ENCODE results near the gene PRAMEF9. TPM values are rescaled to one million over a fixed set of nuclear protein-coding genes. Genes with fewer than 3 reads are reported as not detected.
"Not testable (repeated sequence)": the region's sequence is repeated elsewhere in the genome, so short reads cannot be mapped to it uniquely, and the experiment has no call there.

The PRAMEF9 gene
- total RNA-seq, 1 experiment from 2014 or later = not detected

GRCh38 chr1:13224480-13225060 lies 52.9 kb downstream of the PRAMEF9 start:
- ChIA-PET CTCF (no interaction called here), RAD21 (ENCODE audit: low non-redundant PET in 1 of 2, low total read pairs in 2 of 2, uncharacterized antibody in 2 of 2, unreplicated experiment in 2 of 2) (no interaction called here), POLR2A (no interaction called here)
- H3K36me3 ChIP-seq (ENCODE audit: control insufficient read depth in 1 of 2, insufficient read depth in 2 of 2, low read length in 2 of 2) = no peaks in the 10 kb centered on the region
- H3K27ac ChIP-seq (ENCODE audit: low read depth, low read length) = no peak overlapping the region
- DNase-seq (ENCODE audit: low read depth, low spot score) (no peak), ATAC-seq (no peak)
- H3K79me2 ChIP-seq (ENCODE audit: insufficient read depth, low read length) = no peaks in the 10 kb centered on the region
- H4K20me1 ChIP-seq (ENCODE audit: insufficient read depth) = no peaks in the 10 kb centered on the region
- no peak overlapping the region for H3K4me2 ChIP-seq (ENCODE audit: low read length)
- no peaks in the 10 kb centered on the region for H3K9me2 ChIP-seq (ENCODE audit: insufficient read depth)
- no peak overlapping the region for H3K9ac ChIP-seq (ENCODE audit: low read length)
- no peak overlapping the region for H3K4me3 ChIP-seq (replicated peaks in 1 of 2; ENCODE audit: low read depth in 1 of 2, low read length in 2 of 2)
- BruUV-seq (replicated peaks) = no TSS peak
- TF ChIP-seq MAX (IDR thresholded peaks at IDR 0.05) = no peak
- intact Hi-C loops (cut with micrococcal nuclease) = no loop called here
- H3K27me3 ChIP-seq (ENCODE audit: insufficient read depth, low read length) = peaks cover 6% of the 10 kb centered on the region
- H3K9me3 ChIP-seq (ENCODE audit: control insufficient read depth in 1 of 2, insufficient read depth in 1 of 2, low read depth in 1 of 2, low read length in 2 of 2) = no peaks in the 10 kb centered on the region
- H3K4me1 ChIP-seq (ENCODE audit: control insufficient read depth in 1 of 2, insufficient read depth in 2 of 2, low read length in 2 of 2) = no peaks in the 10 kb centered on the region
- no peak overlapping the region for H2AFZ ChIP-seq (ENCODE audit: low read depth, low read length, poor library complexity, severe bottlenecking)

DNA sequence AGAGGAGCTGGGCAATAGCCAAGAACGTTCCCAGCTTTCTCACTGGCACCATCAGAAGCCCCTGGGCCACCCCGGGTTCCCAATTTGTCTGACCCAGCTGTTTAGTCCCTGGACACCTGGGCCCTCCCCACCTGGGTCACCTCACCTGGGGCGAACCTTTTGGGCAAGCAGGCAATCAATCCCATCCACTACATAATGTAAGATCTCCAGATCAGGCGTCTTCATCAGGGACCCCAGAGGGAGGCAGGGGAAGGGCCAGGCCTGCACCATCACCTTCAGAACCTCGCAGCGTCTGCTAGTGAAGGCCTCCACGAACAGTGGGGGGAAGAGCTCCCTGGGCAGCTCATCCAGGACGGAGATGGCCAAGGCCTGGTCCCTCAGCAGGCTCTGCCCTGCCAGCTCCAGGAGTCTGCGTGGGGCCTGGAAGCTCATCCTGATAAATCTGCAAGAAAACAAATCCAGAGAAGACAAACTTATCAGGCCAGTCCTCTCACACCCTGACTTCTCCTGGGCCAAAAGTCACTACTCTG lies 54.1 kb downstream of the PRAMEF9 start, which contains the start of gene PRAMEF18:
TSS of gene PRAMEF18 (minus strand) at position 480 of the 530 bp plus-strand sequence. CDS start at position 432, 48 bp downstream.
- H3K9me3 ChIP-seq (ENCODE audit: control insufficient read depth in 1 of 2, insufficient read depth in 1 of 2, low read depth in 1 of 2, low read length in 2 of 2); H3K9ac ChIP-seq (ENCODE audit: low read length); H2AFZ ChIP-seq (ENCODE audit: low read depth, low read length, poor library complexity, severe bottlenecking); CTCF ChIA-PET; H3K9me2 ChIP-seq (ENCODE audit: insufficient read depth); H3K27me3 ChIP-seq (ENCODE audit: insufficient read depth, low read length); intact Hi-C loops (cut with micrococcal nuclease); BruUV-seq (replicated peaks); ATAC-seq; H3K4me1 ChIP-seq (ENCODE audit: control insufficient read depth in 1 of 2, insufficient read depth in 2 of 2, low read length in 2 of 2); RAD21 ChIA-PET (ENCODE audit: low non-redundant PET in 1 of 2, low total read pairs in 2 of 2, uncharacterized antibody in 2 of 2, unreplicated experiment in 2 of 2); H3K4me2 ChIP-seq (ENCODE audit: low read length); H3K36me3 ChIP-seq (ENCODE audit: control insufficient read depth in 1 of 2, insufficient read depth in 2 of 2, low read length in 2 of 2); H3K4me3 ChIP-seq (replicated peaks in 1 of 2; ENCODE audit: low read depth in 1 of 2, low read length in 2 of 2); DNase-seq (ENCODE audit: low read depth, low spot score); POLR2A ChIA-PET; H4K20me1 ChIP-seq (ENCODE audit: insufficient read depth); H3K79me2 ChIP-seq (ENCODE audit: insufficient read depth, low read length); H3K27ac ChIP-seq (ENCODE audit: low read depth, low read length): not testable (repeated sequence)

DNA sequence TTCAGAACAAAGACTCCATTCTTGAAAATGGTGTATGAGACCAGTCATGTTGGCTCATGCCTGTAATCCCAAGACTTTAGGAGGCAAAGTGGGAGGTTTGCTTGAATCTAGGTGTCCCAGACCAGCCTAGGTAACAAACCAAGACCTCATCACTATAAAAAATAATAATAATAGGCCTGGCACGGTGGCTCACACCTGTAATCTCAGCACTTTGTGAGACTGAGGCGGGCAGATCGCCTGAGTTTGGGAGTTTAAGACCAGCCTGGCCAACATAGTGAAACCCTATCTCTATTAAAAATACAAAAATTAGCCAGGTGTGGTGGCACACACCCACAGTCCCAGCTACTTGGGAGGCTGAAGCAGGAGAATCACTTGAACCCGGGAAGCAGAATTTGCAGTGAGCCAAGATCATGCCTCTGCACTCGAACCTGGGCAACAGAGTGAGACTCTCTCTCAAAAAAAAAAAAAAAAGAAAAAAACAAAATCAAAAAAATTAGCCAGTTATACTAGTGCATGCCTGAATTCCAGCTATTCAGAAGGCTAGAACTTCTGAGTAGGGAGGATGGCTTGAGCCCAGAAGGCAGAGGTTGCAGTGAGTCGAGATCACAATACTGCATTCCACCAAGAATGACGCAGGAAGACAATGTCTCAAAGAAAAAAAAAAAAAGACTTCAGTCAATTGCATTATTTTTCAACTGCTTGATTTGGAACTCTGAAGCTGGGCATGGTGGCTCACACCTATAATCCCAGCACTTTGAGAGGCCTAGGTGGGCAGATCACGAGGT lies 55.8 kb downstream of the PRAMEF9 start:
- H3K27me3 ChIP-seq (ENCODE audit: insufficient read depth, low read length); H3K9me3 ChIP-seq (ENCODE audit: control insufficient read depth in 1 of 2, insufficient read depth in 1 of 2, low read depth in 1 of 2, low read length in 2 of 2); DNase-seq (ENCODE audit: low read depth, low spot score); H3K4me3 ChIP-seq (replicated peaks in 1 of 2; ENCODE audit: low read depth in 1 of 2, low read length in 2 of 2); ATAC-seq; intact Hi-C loops (cut with micrococcal nuclease); H3K9ac ChIP-seq (ENCODE audit: low read length); H3K36me3 ChIP-seq (ENCODE audit: control insufficient read depth in 1 of 2, insufficient read depth in 2 of 2, low read length in 2 of 2); H3K27ac ChIP-seq (ENCODE audit: low read depth, low read length); BruUV-seq (replicated peaks); POLR2A ChIA-PET; H4K20me1 ChIP-seq (ENCODE audit: insufficient read depth); H2AFZ ChIP-seq (ENCODE audit: low read depth, low read length, poor library complexity, severe bottlenecking); H3K9me2 ChIP-seq (ENCODE audit: insufficient read depth); H3K4me1 ChIP-seq (ENCODE audit: control insufficient read depth in 1 of 2, insufficient read depth in 2 of 2, low read length in 2 of 2); H3K4me2 ChIP-seq (ENCODE audit: low read length); H3K79me2 ChIP-seq (ENCODE audit: insufficient read depth, low read length); RAD21 ChIA-PET (ENCODE audit: low non-redundant PET in 1 of 2, low total read pairs in 2 of 2, uncharacterized antibody in 2 of 2, unreplicated experiment in 2 of 2): not testable (repeated sequence)
- CTCF ChIA-PET = interaction anchor here (0.7 kb wide), 1 partner anchor 1700 kb away, joined by 3 read pairs; no protein-coding TSS in a partner anchor
